Choroid plexus epithelial cell (primary cell): ENCODE results near the gene PALB2.
A peak's percentile ranks its signal among the peaks of the same experiment; 100 is the strongest.

Source experiments
- DNase-seq: peaks from one replicate; pipeline ENCODE4 v3.0.0-alpha.2; 2010; ENCODE audit warnings: low read depth
- H3K4me3 ChIP-seq: 2 replicates; pipeline ENCODE4 v1.5.1; 2011; ENCODE audit warnings: low read depth, mild to moderate bottlenecking, control low read depth, low read length, moderate library complexity
- TF ChIP-seq, protein P1 (sequence below): conservative IDR thresholded peaks from 2 replicates; pipeline ENCODE4 v1.5.1; 2011; ENCODE audit warnings: low read depth, mild to moderate bottlenecking, control low read depth, inconsistent platforms, low read length, moderate library complexity

PALB2 gene

DNA sequence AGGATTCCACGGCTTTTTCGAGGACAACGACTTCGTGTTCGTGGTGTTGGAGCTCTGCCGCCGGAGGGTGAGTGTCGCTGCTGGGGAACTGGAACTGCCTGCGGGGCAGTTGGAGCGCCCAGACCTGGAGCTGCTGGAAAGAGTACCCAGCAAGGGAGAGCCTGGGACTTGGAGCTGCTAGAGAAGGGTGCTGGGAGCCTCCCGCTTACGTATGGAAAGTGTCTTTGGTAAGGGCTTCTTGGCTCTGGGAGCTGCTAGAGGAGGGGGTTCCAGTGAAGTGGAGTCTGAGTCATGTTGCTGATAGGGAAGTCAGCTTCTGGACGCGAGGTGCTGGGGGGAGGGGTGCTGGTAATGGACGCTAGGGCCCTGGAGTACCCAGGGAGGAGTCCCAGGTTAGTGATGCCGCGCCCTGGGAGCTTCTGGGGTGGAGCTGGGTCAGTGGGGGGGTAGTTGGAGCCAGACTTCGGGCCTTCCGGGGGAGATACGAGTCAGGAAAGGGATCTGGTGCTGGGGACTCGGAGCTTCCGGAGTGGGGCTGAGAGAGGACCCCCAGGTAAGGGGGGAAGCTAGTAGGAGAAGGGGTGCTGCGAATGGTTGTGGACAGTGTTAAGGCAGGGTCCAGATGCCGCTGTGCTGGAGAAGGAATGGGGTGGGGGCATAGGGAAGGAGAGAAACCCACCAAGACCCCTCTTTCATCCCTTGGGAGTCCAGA, 38.3 kb upstream of the PALB2 start:
- H3K4me3 ChIP-seq: peak overlapping the region; percentile 71
- TF ChIP-seq, protein P1, sequence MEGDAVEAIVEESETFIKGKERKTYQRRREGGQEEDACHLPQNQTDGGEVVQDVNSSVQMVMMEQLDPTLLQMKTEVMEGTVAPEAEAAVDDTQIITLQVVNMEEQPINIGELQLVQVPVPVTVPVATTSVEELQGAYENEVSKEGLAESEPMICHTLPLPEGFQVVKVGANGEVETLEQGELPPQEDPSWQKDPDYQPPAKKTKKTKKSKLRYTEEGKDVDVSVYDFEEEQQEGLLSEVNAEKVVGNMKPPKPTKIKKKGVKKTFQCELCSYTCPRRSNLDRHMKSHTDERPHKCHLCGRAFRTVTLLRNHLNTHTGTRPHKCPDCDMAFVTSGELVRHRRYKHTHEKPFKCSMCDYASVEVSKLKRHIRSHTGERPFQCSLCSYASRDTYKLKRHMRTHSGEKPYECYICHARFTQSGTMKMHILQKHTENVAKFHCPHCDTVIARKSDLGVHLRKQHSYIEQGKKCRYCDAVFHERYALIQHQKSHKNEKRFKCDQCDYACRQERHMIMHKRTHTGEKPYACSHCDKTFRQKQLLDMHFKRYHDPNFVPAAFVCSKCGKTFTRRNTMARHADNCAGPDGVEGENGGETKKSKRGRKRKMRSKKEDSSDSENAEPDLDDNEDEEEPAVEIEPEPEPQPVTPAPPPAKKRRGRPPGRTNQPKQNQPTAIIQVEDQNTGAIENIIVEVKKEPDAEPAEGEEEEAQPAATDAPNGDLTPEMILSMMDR: no peak
- peak; percentile 48 for DNase-seq

DNA sequence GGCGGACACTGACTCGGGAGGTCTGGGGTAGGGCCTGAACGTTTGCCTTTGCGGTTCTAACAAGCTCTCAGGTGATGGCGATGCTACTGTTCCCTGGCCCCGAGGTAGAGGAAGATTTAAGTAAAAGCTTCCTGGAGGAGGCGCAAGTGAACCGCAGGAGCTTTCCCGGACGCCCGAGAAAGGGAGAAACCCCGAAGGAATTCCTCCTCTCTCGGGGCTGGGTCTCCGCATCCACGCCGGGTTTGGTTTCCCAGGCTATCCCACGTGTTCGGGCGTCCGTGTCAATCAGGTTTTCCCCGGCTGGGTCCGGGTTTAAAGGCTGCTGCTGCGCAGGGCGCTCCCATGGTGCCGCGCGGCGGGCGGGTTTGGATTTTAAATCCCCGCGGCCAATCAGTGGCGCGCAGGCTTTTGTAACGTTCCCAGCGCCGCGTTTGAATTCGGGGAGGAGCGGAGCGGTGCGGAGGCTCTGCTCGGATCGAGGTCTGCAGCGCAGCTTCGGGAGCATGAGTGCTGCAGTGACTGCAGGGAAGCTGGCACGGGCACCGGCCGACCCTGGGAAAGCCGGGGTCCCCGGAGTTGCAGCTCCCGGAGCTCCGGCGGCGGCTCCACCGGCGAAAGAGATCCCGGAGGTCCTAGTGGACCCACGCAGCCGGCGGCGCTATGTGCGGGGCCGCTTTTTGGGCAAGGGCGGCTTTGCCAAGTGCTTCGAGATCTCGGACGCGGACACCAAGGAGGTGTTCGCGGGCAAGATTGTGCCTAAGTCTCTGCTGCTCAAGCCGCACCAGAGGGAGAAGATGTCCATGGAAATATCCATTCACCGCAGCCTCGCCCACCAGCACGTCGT, 37.5 kb upstream of the PALB2 start, which contains the start of gene PLK1:
TSS of gene PLK1 (plus strand) at position 460 of the 844 bp plus-strand sequence. CDS start at position 504, 44 bp downstream.
- peak within 1 kb of the TSS; percentile 71 for H3K4me3 ChIP-seq
- TF ChIP-seq, protein P1: peak; percentile 66
- peak; percentile 83 for DNase-seq

DNA sequence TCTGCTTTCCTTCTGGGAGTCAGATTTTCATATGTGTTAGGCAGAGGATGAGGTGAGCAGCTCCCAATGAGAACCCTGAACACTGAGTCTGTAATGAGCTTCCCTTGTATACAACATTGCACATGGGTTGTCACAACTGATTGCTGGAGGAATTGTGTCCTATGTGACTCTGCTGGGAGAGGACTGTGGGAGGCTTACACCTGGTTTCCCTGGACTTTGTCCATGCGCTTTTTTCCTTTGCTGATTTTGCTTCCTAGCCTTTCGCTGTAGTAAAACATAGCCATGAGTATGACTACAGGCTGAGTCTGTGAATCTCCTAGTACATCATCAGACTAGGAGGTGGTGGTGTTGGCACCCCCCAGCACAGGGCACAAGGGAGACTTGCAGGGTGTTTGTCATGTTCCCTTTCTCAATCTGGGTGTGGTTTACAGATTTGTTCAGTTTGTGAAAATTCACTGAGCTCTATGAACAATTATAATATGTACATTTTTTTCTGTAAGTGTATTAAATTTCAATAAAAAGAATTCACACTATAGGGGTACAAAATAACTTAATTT, 35.9 kb upstream of the PALB2 start:
- H3K4me3 ChIP-seq: no peak overlapping the region
- TF ChIP-seq, protein P1: no peak
- no peak for DNase-seq

DNA sequence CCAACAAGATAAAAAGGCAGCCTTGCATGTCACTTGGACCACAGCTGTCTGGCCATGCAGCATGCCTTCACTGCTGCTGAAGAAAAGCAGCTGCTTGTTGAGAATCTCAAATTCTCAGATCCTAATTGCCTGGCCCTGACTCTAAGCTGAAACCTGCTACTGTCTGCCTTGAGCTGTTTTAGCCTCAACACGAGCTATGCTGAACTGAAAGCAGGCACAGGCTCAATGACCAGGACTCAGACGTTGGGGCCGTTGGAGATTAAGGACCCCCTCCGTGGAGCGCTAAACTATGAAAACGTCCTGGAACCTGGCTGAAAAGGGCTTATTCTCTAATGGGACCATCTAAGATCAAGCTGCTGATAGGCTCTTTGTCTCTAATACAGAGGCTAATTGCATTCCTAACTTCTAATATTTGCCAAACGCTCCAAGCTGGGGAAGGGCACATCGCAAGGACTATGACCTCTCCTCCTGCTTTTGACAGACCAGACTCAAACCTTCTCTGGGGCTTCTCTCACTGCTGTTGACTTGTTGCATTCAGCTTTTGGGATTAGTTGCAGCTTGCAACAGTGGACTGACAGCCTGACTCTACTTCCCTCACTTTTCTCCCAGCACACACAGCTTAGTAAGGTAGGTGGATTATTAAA, 33.0 kb upstream of the PALB2 start:
- TF ChIP-seq, protein P1: no peak
- no peak overlapping the region for H3K4me3 ChIP-seq
- no peak for DNase-seq

DNA sequence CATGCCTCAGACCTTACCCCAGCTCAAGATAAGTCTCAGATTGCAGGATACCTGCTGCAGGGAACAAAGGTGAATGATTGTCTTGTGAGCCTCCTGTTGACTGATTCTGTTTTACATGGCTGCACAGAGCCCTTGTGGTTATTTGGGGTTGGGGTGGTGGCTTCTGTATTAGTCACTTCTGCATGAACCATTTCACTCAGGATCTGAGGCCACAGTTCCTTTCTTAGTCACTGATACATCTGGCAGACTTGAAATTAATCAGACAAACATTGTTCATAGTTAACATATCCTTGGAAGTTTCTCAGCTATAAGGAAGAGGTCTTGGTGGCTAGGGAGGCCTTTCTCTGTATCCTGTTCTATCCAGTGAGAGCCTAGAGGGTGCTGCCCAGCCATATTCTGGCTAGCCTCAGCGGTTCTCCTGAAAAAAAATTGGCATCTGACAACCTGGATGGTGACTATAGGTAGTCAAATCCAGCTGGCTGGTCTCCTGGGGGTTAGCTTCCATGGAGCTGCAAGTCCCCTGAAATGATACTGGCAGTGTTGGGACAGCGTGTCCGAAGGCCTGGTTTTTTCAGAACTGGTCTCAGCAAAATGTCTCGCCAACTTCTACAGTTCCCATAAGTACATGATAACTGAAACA, 29.1 kb upstream of the PALB2 start:
- TF ChIP-seq, protein P1: no peak
- no peak overlapping the region for H3K4me3 ChIP-seq
- peak; percentile 75 for DNase-seq

DNA sequence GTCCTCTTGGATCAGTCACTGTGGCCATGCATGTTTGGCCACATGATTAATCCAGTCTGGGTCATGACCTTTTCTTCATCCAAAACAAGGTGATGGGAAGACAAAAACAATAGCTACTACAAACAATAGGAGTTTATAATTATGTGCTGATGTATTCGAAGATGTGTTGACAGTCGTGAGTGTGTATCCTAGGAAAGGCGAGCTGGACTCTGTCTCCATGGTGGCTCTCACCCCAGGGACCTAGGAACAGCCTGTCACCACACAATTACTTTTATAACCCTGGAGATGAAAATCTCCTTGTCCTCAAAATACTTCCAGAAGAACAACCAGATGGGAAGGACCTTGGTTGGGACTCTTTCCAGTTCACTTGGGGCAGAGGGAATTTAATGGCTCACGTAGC, 27.8 kb upstream of the PALB2 start:
- no peak overlapping the region for H3K4me3 ChIP-seq
- no peak for DNase-seq
- TF ChIP-seq, protein P1: no peak
